Uterus (tissue), 4 donors: Measurements from ENCODE around the gene TMEM59L. TPM values are rescaled to one million over a fixed set of nuclear protein-coding genes. Genes with fewer than 3 reads are reported as not detected.

Experiments used
- DNase-seq, 2 donors: peaks; one replicate each; pipeline ENCODE4 v3.0.0-alpha.2; 2019 to 2020
- H3K27ac ChIP-seq, 2 donors: fragments of 200-600 bp; sonication (generic); 1 replicate in 1 of 2; 2 replicates in 1 of 2; pipeline ENCODE4 v1.5.1; 2016 to 2018
- H3K27me3 ChIP-seq, 2 donors: fragments of 200-600 bp; sonication (generic); one replicate each; pipeline ENCODE4 v1.5.1; 2018 to 2019; ENCODE audit warnings: control low read depth in 1 of 2
- H3K36me3 ChIP-seq, 2 donors: fragments of 200-600 bp; sonication (generic); one replicate each; pipeline ENCODE4 v1.5.1; 2019; ENCODE audit warnings: control low read depth in 1 of 2
- H3K4me1 ChIP-seq, 2 donors: fragments of 200-600 bp; sonication (generic); one replicate each; pipeline ENCODE4 v1.5.1; 2018 to 2019; ENCODE audit warnings: control low read depth in 1 of 2
- H3K4me3 ChIP-seq, 2 donors: fragments of 200-600 bp; sonication (generic); 1 replicate in 1 of 2; 2 replicates in 1 of 2; pipeline ENCODE4 v1.5.1; 2018 to 2019; ENCODE audit warnings: mild to moderate bottlenecking in 1 of 2
- H3K9me3 ChIP-seq, 2 donors: fragments of 200-600 bp; sonication (generic); one replicate each; pipeline ENCODE4 v1.5.1; 2019; ENCODE audit warnings: control low read depth in 1 of 2
- CTCF ChIP-seq, 4 experiments: fragments of 200-600 bp in 2 of 4; fragments of 450-650 bp in 2 of 4; sonication (generic) in 2 of 4; IDR thresholded peaks; one replicate each; pipeline ENCODE4 v1.5.1; 2016 to 2019; ENCODE audit warnings: antibody characterized with exemption in 4 of 4, mild to moderate bottlenecking in 2 of 4, moderate library complexity in 1 of 4
- POLR2A ChIP-seq, 2 donors: fragments of 450-650 bp; IDR thresholded peaks; one replicate each; pipeline ENCODE4 v1.6.1; 2016; ENCODE audit warnings: antibody characterized with exemption in 2 of 2, mild to moderate bottlenecking in 1 of 2, moderate library complexity in 1 of 2
- intact Hi-C: fragments of 100-400 bp; cut with DNase I; formaldehyde crosslinking; loops from one replicate; pipeline ENCODE4 v1.15.1; 2023; ENCODE audit warnings: low total_unique reads
- total RNA-seq, 4 donors: library from RNA; depleted of rRNA in 3 of 4; stranded (reverse); fragments of >200 nt in 3 of 4; gene quantifications; one replicate each; pipeline versions ENCODE4 v1.1.0 to v1.2.4, GENCODE V29; 2014 to 2023
- donor health status: DM: yes; HTN: yes; CAD: no.

Gene TMEM59L
- total RNA-seq, 4 donors from 2014 or later = 0.26 to 7.5 TPM; not detected in 2

GRCh38 chr19:18667531-18668251 is 55.0 kb downstream of the TMEM59L start:
- H3K36me3 ChIP-seq = no peaks in the 10 kb centered on the region
- TF ChIP-seq CTCF (IDR thresholded peaks at IDR 0.05) = no peak
- TF ChIP-seq POLR2A (IDR thresholded peaks at IDR 0.05) = no peak
- no peak overlapping the region for H3K27ac ChIP-seq
- no peaks in the 10 kb centered on the region for H3K9me3 ChIP-seq
- no peaks in the 10 kb centered on the region for H3K27me3 ChIP-seq
- DNase-seq = no peak
- no peak overlapping the region for H3K4me3 ChIP-seq
- intact Hi-C loops = no loop called here
- peaks cover 0 to 10% of the 10 kb centered on the region in 2 donors for H3K4me1 ChIP-seq

- no peak for DNase-seq
- Histone ChIP-seq H3K27ac (no peak overlapping the region), H3K4me1 (peaks cover 0 to 11% of the 10 kb centered on the region in 2 donors)
Measured at GRCh38 chr19:18668252-18668631, 55.6 kb downstream of the TMEM59L start.

GRCh38 chr19:18668744-18669523 is 56.3 kb downstream of the TMEM59L start:
- TF ChIP-seq CTCF (IDR thresholded peaks at IDR 0.05) (no peak), POLR2A (IDR thresholded peaks at IDR 0.05) (no peak)
- DNase-seq = no peak
- H3K9me3 ChIP-seq = no peaks in the 10 kb centered on the region
- H3K27ac ChIP-seq = peak overlapping the region in 1 of 2 donors; percentile 68
- H3K36me3 ChIP-seq = no peaks in the 10 kb centered on the region
- intact Hi-C loops = no loop called here
- peaks cover 0 to 11% of the 10 kb centered on the region in 2 donors for H3K4me1 ChIP-seq
- no peak overlapping the region for H3K4me3 ChIP-seq
- no peaks in the 10 kb centered on the region for H3K27me3 ChIP-seq

More at GRCh38 chr19:18668252-18668631, 55.6 kb downstream of the TMEM59L start:
- no peak overlapping the region for H3K4me3 ChIP-seq
- TF ChIP-seq POLR2A (IDR thresholded peaks at IDR 0.05) (no peak), CTCF (IDR thresholded peaks at IDR 0.05) (no peak)
- H3K36me3 ChIP-seq = no peaks in the 10 kb centered on the region
- no peaks in the 10 kb centered on the region for H3K9me3 ChIP-seq
- H3K27me3 ChIP-seq = no peaks in the 10 kb centered on the region
- intact Hi-C loops = no loop called here

GRCh38 chr19:18669524-18669817 is 56.8 kb downstream of the TMEM59L start:
- DNase-seq = no peak
- Histone ChIP-seq H3K27me3 (no peaks in the 10 kb centered on the region), H3K4me3 (no peak overlapping the region), H3K4me1 (peaks cover 0 to 11% of the 10 kb centered on the region in 2 donors), H3K9me3 (no peaks in the 10 kb centered on the region), H3K27ac (peak overlapping the region; percentile 57 to 68), H3K36me3 (no peaks in the 10 kb centered on the region)
- intact Hi-C loops = no loop called here
- TF ChIP-seq CTCF (IDR thresholded peaks at IDR 0.05) (no peak), POLR2A (IDR thresholded peaks at IDR 0.05) (no peak)

GRCh38 chr19:18669883-18670282 is 57.2 kb downstream of the TMEM59L start:
- Histone ChIP-seq H3K4me3 (no peak overlapping the region), H3K36me3 (no peaks in the 10 kb centered on the region), H3K27me3 (no peaks in the 10 kb centered on the region), H3K9me3 (no peaks in the 10 kb centered on the region), H3K4me1 (peaks cover 0 to 11% of the 10 kb centered on the region in 2 donors), H3K27ac (peak overlapping the region; percentile 57 to 68)
- DNase-seq = no peak
- TF ChIP-seq CTCF (IDR thresholded peaks at IDR 0.05) (no peak), POLR2A (IDR thresholded peaks at IDR 0.05) (no peak)
- intact Hi-C loops = no loop called here
